MM.1S (cell line): ENCODE results near the gene RBM25.

Experiments used
- DNase-seq: peaks from one replicate; pipeline ENCODE4 v3.0.0-alpha.2; 2015
- H2AFZ ChIP-seq: fragments of 300-600 bp; sonication (generic); 2 replicates; pipeline ENCODE4 v1.6.0; 2016; ENCODE audit warnings: antibody characterized with exemption, low read length
- H3F3A ChIP-seq: fragments of 300-600 bp; sonication (generic); 2 replicates; pipeline ENCODE4 v1.6.1; 2016; ENCODE audit warnings: mild to moderate bottlenecking, antibody characterized with exemption, low read length, moderate library complexity, mixed read lengths; ENCODE audit not compliant: insufficient read depth
- H3K27ac ChIP-seq: fragments of 300-600 bp; sonication (generic); 2 replicates; pipeline ENCODE4 v1.5.1; 2016; ENCODE audit warnings: mild to moderate bottlenecking, low read length
- H3K27me3 ChIP-seq: fragments of 300-600 bp; sonication (generic); replicated peaks from 2 replicates; pipeline ENCODE4 v1.6.0; 2016; ENCODE audit warnings: low read length; ENCODE audit not compliant: insufficient read depth
- H3K36me3 ChIP-seq: fragments of 300-600 bp; sonication (generic); replicated peaks from 2 replicates; pipeline ENCODE4 v1.6.1; 2016; ENCODE audit warnings: mild to moderate bottlenecking, low read length, mixed read lengths; ENCODE audit not compliant: insufficient read depth
- H3K4me1 ChIP-seq: fragments of 300-600 bp; sonication (generic); 2 replicates; pipeline ENCODE4 v1.6.1; 2016; ENCODE audit warnings: low read length, mixed read lengths
- H3K4me2 ChIP-seq: fragments of 300-600 bp; sonication (generic); 2 replicates; pipeline ENCODE4 v1.6.0; 2016; ENCODE audit warnings: low read depth, low read length
- H3K4me3 ChIP-seq: fragments of 300-600 bp; sonication (generic); 2 replicates; pipeline ENCODE4 v1.5.1; 2016; ENCODE audit warnings: low read length, mixed read lengths
- H3K79me2 ChIP-seq: fragments of 300-600 bp; sonication (generic); 2 replicates; pipeline ENCODE4 v1.6.1; 2016; ENCODE audit warnings: mixed run types, low read length, mixed read lengths
- H3K9ac ChIP-seq: fragments of 300-600 bp; sonication (generic); 2 replicates; pipeline ENCODE4 v1.6.1; 2016; ENCODE audit warnings: low read length, mixed read lengths
- H3K9me2 ChIP-seq: fragments of 300-600 bp; sonication (generic); replicated peaks from 2 replicates; pipeline ENCODE4 v1.6.1; 2016; ENCODE audit warnings: mild to moderate bottlenecking, low read length, mixed read lengths; ENCODE audit not compliant: insufficient read depth
- H3K9me3 ChIP-seq: fragments of 300-600 bp; sonication (generic); replicated peaks from 2 replicates; pipeline ENCODE4 v1.6.1; 2016; ENCODE audit warnings: mild to moderate bottlenecking, low read length, mixed read lengths; ENCODE audit not compliant: insufficient read depth
- H4K20me1 ChIP-seq: fragments of 300-600 bp; sonication (generic); 2 replicates; pipeline ENCODE4 v1.6.1; 2016; ENCODE audit warnings: mild to moderate bottlenecking, low read length, moderate library complexity, mixed read lengths; ENCODE audit not compliant: insufficient read depth
- EZH2 ChIP-seq: fragments of 300-600 bp; sonication (generic); optimal IDR thresholded peaks from 2 replicates; pipeline ENCODE3; 2017; ENCODE audit warnings: low read depth, mild to moderate bottlenecking, antibody characterized with exemption, low read length, mixed read lengths
- EZH2phosphoT487 ChIP-seq: fragments of 300-600 bp; sonication (generic); IDR thresholded peaks from 2 replicates; pipeline ENCODE4 v1.6.1; 2018; ENCODE audit warnings: antibody characterized with exemption, low read length
- TF ChIP-seq, protein P1 (sequence below): fragments of 300-600 bp; sonication (generic); IDR thresholded peaks from 2 replicates; pipeline ENCODE4 v1.5.1; 2016; ENCODE audit warnings: antibody characterized with exemption, low read length, mixed read lengths

RBM25 gene

DNA sequence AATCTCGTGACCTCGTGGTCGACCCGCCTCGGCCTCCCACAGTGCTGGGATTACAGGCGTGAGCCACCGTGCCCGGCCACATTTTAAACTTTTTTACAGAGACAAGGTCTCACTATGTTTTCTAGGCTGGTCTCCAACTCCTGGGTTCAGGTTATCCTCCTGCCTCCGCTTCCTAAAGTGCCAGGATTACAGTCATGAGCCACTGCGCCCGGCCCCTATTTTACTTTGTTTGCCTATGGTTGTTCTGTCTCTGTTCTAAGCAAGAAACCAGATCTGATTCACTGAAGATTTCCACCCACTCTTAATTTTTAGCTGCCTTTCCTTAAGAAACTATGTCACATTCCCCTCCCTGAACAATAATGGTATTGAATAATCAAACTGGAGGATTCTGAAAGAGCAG lies 39.1 kb downstream of the RBM25 start:
- H3K27ac ChIP-seq, result no peak overlapping the region
- TF ChIP-seq EZH2phosphoT487 (no peak), EZH2 (no peak)
- TF ChIP-seq, protein P1, sequence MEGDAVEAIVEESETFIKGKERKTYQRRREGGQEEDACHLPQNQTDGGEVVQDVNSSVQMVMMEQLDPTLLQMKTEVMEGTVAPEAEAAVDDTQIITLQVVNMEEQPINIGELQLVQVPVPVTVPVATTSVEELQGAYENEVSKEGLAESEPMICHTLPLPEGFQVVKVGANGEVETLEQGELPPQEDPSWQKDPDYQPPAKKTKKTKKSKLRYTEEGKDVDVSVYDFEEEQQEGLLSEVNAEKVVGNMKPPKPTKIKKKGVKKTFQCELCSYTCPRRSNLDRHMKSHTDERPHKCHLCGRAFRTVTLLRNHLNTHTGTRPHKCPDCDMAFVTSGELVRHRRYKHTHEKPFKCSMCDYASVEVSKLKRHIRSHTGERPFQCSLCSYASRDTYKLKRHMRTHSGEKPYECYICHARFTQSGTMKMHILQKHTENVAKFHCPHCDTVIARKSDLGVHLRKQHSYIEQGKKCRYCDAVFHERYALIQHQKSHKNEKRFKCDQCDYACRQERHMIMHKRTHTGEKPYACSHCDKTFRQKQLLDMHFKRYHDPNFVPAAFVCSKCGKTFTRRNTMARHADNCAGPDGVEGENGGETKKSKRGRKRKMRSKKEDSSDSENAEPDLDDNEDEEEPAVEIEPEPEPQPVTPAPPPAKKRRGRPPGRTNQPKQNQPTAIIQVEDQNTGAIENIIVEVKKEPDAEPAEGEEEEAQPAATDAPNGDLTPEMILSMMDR, result no peak
- no peaks in the 10 kb centered on the region for H3K9me3 ChIP-seq
- no peaks in the 10 kb centered on the region for H3K4me1 ChIP-seq
- H3K9ac ChIP-seq, result no peak overlapping the region
- no peak overlapping the region for H3K4me2 ChIP-seq
- no peak overlapping the region for H2AFZ ChIP-seq
- no peaks in the 10 kb centered on the region for H3F3A ChIP-seq
- no peak for DNase-seq
- H3K79me2 ChIP-seq, result peaks cover 13% of the 10 kb centered on the region; the same call in 1 of the 2 replicates
- no peaks in the 10 kb centered on the region for H4K20me1 ChIP-seq
- no peaks in the 10 kb centered on the region; the same call in 1 of the 2 replicates for H3K36me3 ChIP-seq
- H3K27me3 ChIP-seq, result no peaks in the 10 kb centered on the region
- no peaks in the 10 kb centered on the region for H3K9me2 ChIP-seq
- H3K4me3 ChIP-seq, result no peak overlapping the region

DNA sequence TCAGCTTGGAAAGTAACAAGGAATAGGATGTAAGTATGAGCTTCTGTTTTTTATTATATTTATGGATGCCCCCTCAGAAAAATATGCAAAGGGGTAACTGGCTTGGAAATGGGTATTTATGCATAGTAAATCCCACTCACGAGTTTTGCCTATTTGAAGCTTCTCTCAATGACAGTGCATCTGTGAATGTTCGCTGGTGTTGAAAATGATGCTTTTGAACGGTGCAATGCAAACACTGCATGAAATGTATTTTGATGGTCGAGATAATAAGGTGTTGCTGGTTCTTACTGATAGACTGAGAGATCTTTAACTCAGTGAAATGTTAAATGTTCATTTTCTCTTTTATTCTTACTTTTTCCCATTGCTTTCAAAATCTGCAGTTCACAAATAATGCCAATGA lies 42.0 kb downstream of the RBM25 start:
- Histone ChIP-seq H3K9me2 (no peaks in the 10 kb centered on the region), H3F3A (no peaks in the 10 kb centered on the region), H3K27me3 (no peaks in the 10 kb centered on the region), H2AFZ (no peak overlapping the region), H3K27ac (no peak overlapping the region), H3K36me3 (no peaks in the 10 kb centered on the region; the same call in 1 of the 2 replicates), H4K20me1 (no peaks in the 10 kb centered on the region), H3K4me1 (no peaks in the 10 kb centered on the region), H3K9me3 (no peaks in the 10 kb centered on the region), H3K9ac (no peak overlapping the region), H3K79me2 (no peaks in the 10 kb centered on the region), H3K4me2 (no peak overlapping the region), H3K4me3 (no peak overlapping the region)
- DNase-seq, result no peak
- TF ChIP-seq EZH2phosphoT487 (no peak), EZH2 (no peak)
- TF ChIP-seq, protein P1, result no peak

DNA sequence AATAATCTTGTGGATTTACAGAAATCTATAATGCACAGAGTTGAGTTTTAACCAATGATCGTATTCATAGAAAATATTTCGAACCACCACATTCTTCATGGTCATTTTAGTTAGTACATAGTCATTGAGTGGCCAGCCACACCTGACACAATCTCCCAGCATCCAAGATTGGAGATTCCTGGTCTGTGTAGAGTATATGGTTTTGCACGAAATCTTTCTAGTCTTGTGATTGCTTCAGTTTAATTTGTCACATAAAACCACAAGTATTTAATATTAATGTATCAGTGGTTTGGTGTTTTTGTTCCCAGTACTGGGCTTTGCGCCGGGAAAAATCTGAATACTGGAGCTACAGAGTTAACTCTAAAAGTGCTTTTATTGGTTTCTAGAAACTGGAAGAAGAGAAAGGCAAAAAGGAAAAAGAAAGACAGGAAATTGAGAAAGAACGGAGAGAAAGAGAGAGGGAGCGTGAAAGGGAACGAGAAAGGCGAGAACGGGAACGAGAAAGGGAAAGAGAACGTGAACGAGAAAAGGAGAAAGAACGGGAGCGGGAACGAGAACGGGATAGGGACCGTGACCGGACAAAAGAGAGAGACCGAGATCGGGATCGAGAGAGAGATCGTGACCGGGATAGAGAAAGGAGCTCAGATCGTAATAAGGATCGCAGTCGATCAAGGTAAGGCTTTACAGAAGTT lies 44.6 kb downstream of the RBM25 start:
- H3K9ac ChIP-seq, result no peak overlapping the region
- no peaks in the 10 kb centered on the region for H3K9me3 ChIP-seq
- H3K4me2 ChIP-seq, result no peak overlapping the region
- no peaks in the 10 kb centered on the region for H3K4me1 ChIP-seq
- no peaks in the 10 kb centered on the region for H4K20me1 ChIP-seq
- TF ChIP-seq EZH2phosphoT487, result no peak
- TF ChIP-seq EZH2, result no peak
- TF ChIP-seq, protein P1, result no peak
- no peaks in the 10 kb centered on the region for H3K79me2 ChIP-seq
- no peak overlapping the region for H3K27ac ChIP-seq
- H3F3A ChIP-seq, result no peaks in the 10 kb centered on the region
- no peak overlapping the region for H3K4me3 ChIP-seq
- H3K9me2 ChIP-seq, result no peaks in the 10 kb centered on the region
- H3K27me3 ChIP-seq, result no peaks in the 10 kb centered on the region
- no peaks in the 10 kb centered on the region; the same call in 1 of the 2 replicates for H3K36me3 ChIP-seq
- no peak overlapping the region for H2AFZ ChIP-seq
- DNase-seq, result no peak
